BE2C (cell line): ENCODE measurements around the gene E2F3.

Experiments
- DNase-seq: peaks from one replicate; pipeline ENCODE4 v3.0.0-alpha.2; 2020
- H3K27me3 ChIP-seq: fragments of 250-450 bp; sonication (Bioruptor Pico); 2 replicates; pipeline ENCODE4 v1.5.1; 2020; ENCODE audit warnings: mild to moderate bottlenecking
- H3K36me3 ChIP-seq: fragments of 250-450 bp; sonication (Bioruptor Pico); 2 replicates; pipeline ENCODE4 v1.5.1; 2020; ENCODE audit warnings: mild to moderate bottlenecking
- H3K4me1 ChIP-seq: fragments of 250-450 bp; sonication (Bioruptor Pico); 2 replicates; pipeline ENCODE4 v1.5.1; 2020
- H3K4me3 ChIP-seq: 2 replicates; pipeline ENCODE4 v1.5.1; 2011; ENCODE audit warnings: low read depth, low read length
- H3K9me3 ChIP-seq: fragments of 250-450 bp; sonication (Bioruptor Pico); 2 replicates; pipeline ENCODE4 v1.5.1; 2020
- CTCF ChIP-seq: IDR thresholded peaks from 2 replicates; pipeline ENCODE4 v1.5.1; 2012; ENCODE audit warnings: mild to moderate bottlenecking, low read depth, low read length

E2F3 gene

GRCh38 chr6:20533746-20534294 is 132.1 kb downstream of the E2F3 start:
- H3K36me3 ChIP-seq, result no peaks in the 10 kb centered on the region; the same call in 1 of the 2 replicates
- no peaks in the 10 kb centered on the region for H3K27me3 ChIP-seq
- peaks cover 6% of the 10 kb centered on the region for H3K4me1 ChIP-seq
- no peak for TF ChIP-seq CTCF
- H3K9me3 ChIP-seq, result no peaks in the 10 kb centered on the region
- DNase-seq, result no peak
- peak overlapping the region; percentile 99 for H3K4me3 ChIP-seq

- no peak for TF ChIP-seq CTCF
- Histone ChIP-seq H3K4me3 (peak within 1 kb of the TSS; percentile 99), H3K36me3 (no peaks in the 10 kb centered on the region; the same call in 1 of the 2 replicates), H3K4me1 (peaks cover 6% of the 10 kb centered on the region), H3K27me3 (no peaks in the 10 kb centered on the region), H3K9me3 (no peaks in the 10 kb centered on the region)
- peak; percentile 84 for DNase-seq
These were observed 132.9 kb downstream of the E2F3 start, which contains the start of gene CDKAL1 for GRCh38 chr6:20534295-20535262. Gene CDKAL1, plus strand, starts transcription at chr6:20534457. Its CDS starts 11,894 bp downstream, at chr6:20546351.

GRCh38 chr6:20538131-20538662 is 136.5 kb downstream of the E2F3 start:
- TF ChIP-seq CTCF, result no peak
- Histone ChIP-seq H3K27me3 (no peaks in the 10 kb centered on the region), H3K9me3 (no peaks in the 10 kb centered on the region), H3K36me3 (peaks cover 8% of the 10 kb centered on the region; the same call in 1 of the 2 replicates), H3K4me3 (no peak overlapping the region), H3K4me1 (peaks cover 6% of the 10 kb centered on the region)
- no peak for DNase-seq

GRCh38 chr6:20538907-20539306 is 137.2 kb downstream of the E2F3 start:
- H3K4me1 ChIP-seq, result peaks cover 6% of the 10 kb centered on the region
- no peaks in the 10 kb centered on the region for H3K27me3 ChIP-seq
- no peak overlapping the region for H3K4me3 ChIP-seq
- H3K9me3 ChIP-seq, result no peaks in the 10 kb centered on the region
- H3K36me3 ChIP-seq, result peaks cover 8% of the 10 kb centered on the region; the same call in 1 of the 2 replicates
- no peak for TF ChIP-seq CTCF
- DNase-seq, result no peak

DNA sequence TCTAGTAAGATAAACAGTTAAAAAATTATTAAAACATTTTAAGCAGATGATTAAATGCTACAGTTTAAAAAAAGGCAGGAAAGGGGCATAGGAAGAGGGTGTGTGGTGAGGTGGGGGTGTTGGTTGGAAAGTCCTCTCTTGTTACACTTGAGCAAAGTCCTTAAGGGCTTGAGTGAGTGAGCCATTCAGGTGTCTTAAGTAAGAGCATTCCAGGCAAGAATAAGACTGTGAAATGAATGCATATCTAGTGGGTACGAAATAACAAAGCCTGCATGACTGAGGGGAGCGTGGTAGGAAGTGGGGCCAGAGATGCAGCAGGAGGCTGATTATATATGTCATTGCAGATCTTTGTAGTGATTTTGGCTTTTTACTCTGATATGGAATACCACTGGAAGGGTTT is 137.7 kb downstream of the E2F3 start:
- H3K36me3 ChIP-seq, result peaks cover 8% of the 10 kb centered on the region; the same call in 1 of the 2 replicates
- peaks cover 6% of the 10 kb centered on the region for H3K4me1 ChIP-seq
- no peak overlapping the region for H3K4me3 ChIP-seq
- no peaks in the 10 kb centered on the region for H3K9me3 ChIP-seq
- DNase-seq, result no peak
- no peak for TF ChIP-seq CTCF
- no peaks in the 10 kb centered on the region for H3K27me3 ChIP-seq
